BLaER1 treated with 17β-estradiol and CSF1 and Interleukin-3, amounts not matched to agents 10 nM and 100 nM (cell line): ENCODE measurements around the gene FAM131A.

Experiments used
- H3K27ac ChIP-seq, 11 experiments: shearing (Covaris generic); formaldehyde crosslinking; 2 replicates each; pipeline ENCODE4 v1.8.1; 2022
- H3K27me3 ChIP-seq, 11 experiments: shearing (Covaris generic); formaldehyde crosslinking; 2 replicates each; pipeline ENCODE4 v1.8.1; 2022
- H3K36me3 ChIP-seq, 11 experiments: shearing (Covaris generic); formaldehyde crosslinking; 2 replicates each; pipeline ENCODE4 v1.8.1; 2022
- H3K4me1 ChIP-seq, 10 experiments: shearing (Covaris generic); formaldehyde crosslinking; 2 replicates each; pipeline ENCODE4 v1.8.1; 2022
- H3K4me2 ChIP-seq, 11 experiments: shearing (Covaris generic); formaldehyde crosslinking; 2 replicates each; pipeline ENCODE4 v1.8.1; 2022
- H3K4me3 ChIP-seq, 10 experiments: shearing (Covaris generic); formaldehyde crosslinking; 2 replicates each; pipeline ENCODE4 v1.8.1; 2022
- H3K9ac ChIP-seq, 11 experiments: shearing (Covaris generic); formaldehyde crosslinking; 2 replicates each; pipeline ENCODE4 v1.8.1; 2022
- H3K9me3 ChIP-seq, 11 experiments: shearing (Covaris generic); formaldehyde crosslinking; replicated peaks in 1 of 11; 2 replicates each; pipeline ENCODE4 v1.8.1; 2022
- H4K20me1 ChIP-seq, 11 experiments: shearing (Covaris generic); formaldehyde crosslinking; 2 replicates each; pipeline ENCODE4 v1.8.1; 2022
- Cebpa-rat ChIP-seq, 11 experiments: shearing (Covaris generic); IDR thresholded peaks; 2 replicates each; pipeline ENCODE4 v1.8.1; 2022

The FAM131A gene

DNA sequence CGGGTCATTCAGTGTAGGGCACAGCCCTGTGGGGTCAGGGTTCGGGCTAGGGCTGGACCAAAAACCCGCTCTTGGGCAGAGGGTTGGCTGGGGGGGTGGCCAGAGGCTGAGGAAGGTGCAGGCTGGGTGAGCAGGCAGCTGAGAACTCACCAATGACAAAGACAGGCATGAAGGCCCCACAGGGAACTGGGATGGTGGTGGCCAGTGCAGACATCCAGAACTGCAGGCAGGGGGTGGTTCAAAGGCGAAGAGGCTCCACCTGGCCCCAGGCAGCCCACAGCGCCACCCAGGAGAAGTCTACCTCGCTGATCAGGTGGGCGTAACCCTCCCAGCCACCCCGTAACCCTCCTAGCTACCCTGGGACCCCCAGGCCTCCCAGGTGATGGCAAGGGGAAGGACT, 17.4 kb downstream of the FAM131A start:
- peaks cover 0 to 13% (median 5%) of the 10 kb centered on the region in 10 experiments; a peak in 8 of 20 replicates for H3K4me1 ChIP-seq
- no peaks in the 10 kb centered on the region for H3K27me3 ChIP-seq
- TF ChIP-seq Cebpa-rat (IDR thresholded peaks at IDR 0.05) = no peak
- H3K36me3 ChIP-seq = peaks cover 12 to 75% (median 44%) of the 10 kb centered on the region in 11 experiments; a peak in 20 of 22 replicates
- no peak overlapping the region for H3K27ac ChIP-seq
- peak overlapping the region in 1 of 11 experiments; percentile 5; a peak in 1 of 22 replicates for H3K9ac ChIP-seq
- H4K20me1 ChIP-seq = peaks cover 0 to 12% (median 0%) of the 10 kb centered on the region in 11 experiments; a peak in 5 of 22 replicates
- H3K9me3 ChIP-seq = no peaks in the 10 kb centered on the region
- H3K4me2 ChIP-seq = no peak overlapping the region
- H3K4me3 ChIP-seq = no peak overlapping the region

DNA sequence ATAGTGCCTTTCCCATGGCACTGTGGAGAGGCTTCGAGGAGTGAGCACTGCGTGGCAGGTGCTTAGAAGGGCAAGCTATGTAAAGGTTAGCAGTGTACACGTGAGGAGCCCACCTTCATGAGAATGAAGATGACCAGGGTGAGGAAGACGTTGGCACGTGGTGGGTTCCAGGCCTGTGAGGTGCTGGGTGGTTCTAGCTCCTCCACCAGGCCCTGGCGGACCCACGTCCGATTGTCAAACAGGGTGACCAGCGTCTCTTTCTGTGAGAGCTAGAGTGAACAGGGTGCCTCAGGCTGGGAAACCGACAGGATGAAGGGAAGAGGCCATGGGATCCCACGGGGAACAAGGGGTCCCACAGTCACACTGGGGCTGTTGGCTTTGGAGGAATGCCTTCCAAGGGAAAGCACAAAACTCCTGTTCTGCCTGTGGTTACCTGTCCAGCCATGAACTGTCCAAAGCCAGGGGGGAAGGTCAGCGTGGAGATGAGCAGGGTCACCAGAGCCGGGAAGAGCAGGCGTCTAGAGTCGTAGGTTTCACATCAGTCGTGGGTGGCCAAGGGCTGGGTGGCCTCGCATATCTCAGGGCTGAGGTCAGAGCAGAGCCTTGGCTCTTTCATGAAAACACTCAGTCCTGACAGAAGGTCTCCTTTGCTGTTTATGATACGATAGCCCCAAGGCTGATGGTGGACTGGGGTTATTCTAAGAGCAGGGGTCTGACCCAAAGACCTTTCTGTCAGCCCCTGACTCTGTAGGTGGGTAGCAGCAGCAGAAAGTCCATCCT, 18.1 kb downstream of the FAM131A start:
- peaks cover 5 to 18% (median 10%) of the 10 kb centered on the region in 10 experiments for H3K4me1 ChIP-seq
- no peaks in the 10 kb centered on the region for H3K9me3 ChIP-seq
- H3K9ac ChIP-seq = no peak overlapping the region; a peak in 2 of 22 replicates
- no peak for TF ChIP-seq Cebpa-rat (IDR thresholded peaks at IDR 0.05)
- H3K4me2 ChIP-seq = no peak overlapping the region
- H3K4me3 ChIP-seq = no peak overlapping the region
- no peak overlapping the region for H3K27ac ChIP-seq
- peaks cover 0 to 17% (median 0%) of the 10 kb centered on the region in 11 experiments; a peak in 5 of 22 replicates for H4K20me1 ChIP-seq
- peaks cover 12 to 75% (median 44%) of the 10 kb centered on the region in 11 experiments; a peak in 20 of 22 replicates for H3K36me3 ChIP-seq
- H3K27me3 ChIP-seq = no peaks in the 10 kb centered on the region

DNA sequence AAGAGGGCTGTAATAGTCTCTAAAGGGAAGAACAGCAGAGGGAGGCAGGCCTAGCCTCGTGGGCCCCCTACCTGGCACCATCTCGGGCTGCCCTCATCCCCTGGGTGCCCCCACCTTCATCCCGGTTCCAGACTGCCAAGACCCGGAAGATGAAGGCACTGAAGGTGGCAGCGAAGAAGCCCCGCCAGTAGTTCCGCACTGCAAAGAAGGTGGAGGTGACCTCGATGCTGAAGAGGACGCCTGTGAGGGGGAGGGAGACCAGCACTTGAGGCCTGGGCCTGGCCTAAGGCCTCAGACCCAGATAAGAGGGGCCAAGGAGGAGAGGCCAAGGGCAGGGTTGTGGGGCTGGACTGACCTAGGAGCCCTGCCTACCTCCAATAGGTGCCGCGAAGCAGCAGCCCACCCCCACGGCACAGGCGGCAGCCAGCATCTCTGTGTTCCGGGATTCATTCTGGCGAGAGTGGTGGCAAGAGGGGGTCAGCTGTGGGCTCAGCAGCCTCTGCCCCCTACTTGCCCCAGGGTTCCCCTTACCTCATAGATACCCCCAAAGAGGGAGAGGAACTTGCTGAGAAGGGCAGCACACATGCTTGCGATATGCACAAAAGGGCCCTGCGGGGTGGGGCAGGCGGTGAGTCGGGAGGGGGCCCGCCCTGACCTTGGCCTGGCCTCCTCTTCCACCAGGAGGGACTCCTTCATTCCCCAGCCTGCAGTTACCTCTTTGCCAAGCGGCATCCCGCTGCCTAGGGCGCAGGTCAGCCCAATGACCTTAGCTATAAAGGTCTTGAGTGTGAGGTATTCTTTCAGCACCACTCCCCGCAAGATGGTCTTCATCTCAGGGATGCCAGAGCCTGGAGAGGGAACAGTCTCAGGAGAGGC, 20.1 kb downstream of the FAM131A start:
- TF ChIP-seq Cebpa-rat (IDR thresholded peaks at IDR 0.05) = no peak
- H3K9me3 ChIP-seq = no peaks in the 10 kb centered on the region
- H3K27ac ChIP-seq = no peak overlapping the region
- no peaks in the 10 kb centered on the region for H3K27me3 ChIP-seq
- H4K20me1 ChIP-seq = peaks cover 0 to 17% (median 0%) of the 10 kb centered on the region in 11 experiments; a peak in 5 of 22 replicates
- peaks cover 12 to 56% (median 36%) of the 10 kb centered on the region in 11 experiments; a peak in 20 of 22 replicates for H3K36me3 ChIP-seq
- H3K9ac ChIP-seq = 0 out of 22 replicates have a peak overlapping the region, but pooled peaks of 1 of the 11 experiments have one; percentile 37
- no peak overlapping the region for H3K4me3 ChIP-seq
- no peak overlapping the region for H3K4me2 ChIP-seq
- H3K4me1 ChIP-seq = peaks cover 13 to 22% (median 18%) of the 10 kb centered on the region in 10 experiments

DNA sequence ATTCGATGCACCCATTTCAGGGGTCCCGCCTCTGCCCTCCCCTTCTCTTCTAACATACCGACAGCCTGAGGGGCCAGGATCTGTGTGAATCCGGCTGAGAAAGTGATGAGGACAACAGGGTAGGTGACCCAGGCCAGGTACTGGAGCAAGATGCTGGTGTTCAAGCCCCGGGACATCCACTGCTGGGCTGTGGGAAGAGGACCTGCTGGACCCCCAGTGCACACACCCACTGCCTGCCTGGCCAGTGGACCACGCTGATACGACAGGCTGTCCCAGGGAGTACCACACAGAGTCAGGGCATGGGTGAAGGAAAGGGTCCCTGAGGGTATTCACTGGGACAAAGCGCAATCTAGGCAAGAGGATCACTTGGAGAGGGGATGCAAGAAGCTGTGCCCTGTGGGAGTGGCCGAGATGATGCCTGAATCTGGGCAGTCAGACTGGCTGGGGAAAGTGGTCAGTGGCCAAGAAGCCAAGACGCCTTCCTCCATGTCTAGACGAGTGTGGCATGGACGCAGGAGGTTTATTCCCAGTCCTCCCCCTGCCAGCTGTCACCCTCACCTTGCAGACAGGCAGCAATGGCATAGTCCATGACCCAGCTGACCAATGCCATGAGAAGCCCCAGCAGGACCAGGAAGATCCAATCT, 20.8 kb downstream of the FAM131A start:
- Histone ChIP-seq H3K4me1 (peaks cover 13 to 22% (median 18%) of the 10 kb centered on the region in 10 experiments), H3K9me3 (no peaks in the 10 kb centered on the region), H4K20me1 (peaks cover 0 to 15% (median 0%) of the 10 kb centered on the region in 11 experiments; a peak in 5 of 22 replicates), H3K27me3 (no peaks in the 10 kb centered on the region), H3K9ac (peak overlapping the region in 1 of 11 experiments; percentile 37; a peak in 1 of 22 replicates), H3K4me2 (no peak overlapping the region), H3K27ac (no peak overlapping the region), H3K4me3 (no peak overlapping the region), H3K36me3 (peaks cover 10 to 48% (median 29%) of the 10 kb centered on the region in 11 experiments; a peak in 20 of 22 replicates)
- no peak for TF ChIP-seq Cebpa-rat (IDR thresholded peaks at IDR 0.05)

DNA sequence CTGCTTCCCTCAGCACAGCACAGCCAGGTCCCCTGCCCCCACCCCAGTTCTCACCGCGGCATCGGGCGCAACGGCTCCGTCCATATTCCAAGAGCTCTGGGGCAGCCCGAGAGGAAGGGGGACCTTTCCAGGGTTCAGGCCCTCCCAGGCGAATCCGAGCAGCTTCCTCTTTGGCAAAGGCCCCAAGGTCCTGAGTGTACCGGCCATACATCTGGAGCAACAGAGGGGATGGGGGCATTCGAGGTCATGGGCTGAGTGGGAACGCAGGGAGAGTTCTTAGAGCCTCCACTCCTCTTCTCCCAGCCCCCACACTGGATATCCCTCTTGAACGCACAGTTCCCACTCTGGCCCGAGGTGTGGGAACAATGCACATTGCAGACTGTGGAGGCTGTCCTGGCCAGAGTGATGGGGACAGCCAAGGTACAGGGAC, 21.5 kb downstream of the FAM131A start:
- no peak overlapping the region for H3K4me3 ChIP-seq
- peaks cover 8 to 42% (median 28%) of the 10 kb centered on the region in 11 experiments; a peak in 17 of 22 replicates for H3K36me3 ChIP-seq
- H4K20me1 ChIP-seq = peaks cover 0 to 12% (median 0%) of the 10 kb centered on the region in 11 experiments; a peak in 6 of 22 replicates
- peak overlapping the region in 1 of 11 experiments; percentile 9; a peak in 1 of 22 replicates for H3K9ac ChIP-seq
- no peaks in the 10 kb centered on the region for H3K27me3 ChIP-seq
- no peaks in the 10 kb centered on the region for H3K9me3 ChIP-seq
- peaks cover 17 to 23% (median 19%) of the 10 kb centered on the region in 10 experiments for H3K4me1 ChIP-seq
- no peak for TF ChIP-seq Cebpa-rat (IDR thresholded peaks at IDR 0.05)
- no peak overlapping the region for H3K4me2 ChIP-seq
- H3K27ac ChIP-seq = no peak overlapping the region

DNA sequence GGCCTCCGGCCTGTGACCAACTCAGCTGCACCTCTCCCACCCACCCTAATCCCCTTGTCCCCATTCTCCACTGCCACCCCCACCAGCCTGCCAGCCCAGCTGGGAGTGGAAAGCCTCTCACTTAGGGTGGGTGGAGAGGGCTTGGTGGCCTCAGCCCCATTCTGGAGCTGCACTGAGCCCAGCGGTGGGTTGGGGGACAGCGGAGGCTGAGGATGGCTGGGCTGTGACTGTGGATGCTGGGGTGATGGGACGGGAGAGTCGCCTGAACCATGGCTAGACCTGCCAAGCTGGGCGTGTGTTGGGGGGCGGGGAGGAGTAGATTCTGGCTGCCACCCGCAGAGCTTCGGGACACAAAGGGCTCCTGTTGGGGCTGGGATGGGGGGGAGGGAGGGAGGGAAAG, 22.2 kb downstream of the FAM131A start:
- Histone ChIP-seq H3K4me2 (no peak overlapping the region), H3K27ac (no peak overlapping the region), H3K27me3 (no peaks in the 10 kb centered on the region), H3K4me3 (no peak overlapping the region), H4K20me1 (peaks cover 0 to 17% (median 6%) of the 10 kb centered on the region in 11 experiments; a peak in 14 of 22 replicates), H3K9me3 (no peaks in the 10 kb centered on the region), H3K4me1 (peaks cover 21 to 29% (median 24%) of the 10 kb centered on the region in 10 experiments), H3K36me3 (peaks cover 11 to 44% (median 29%) of the 10 kb centered on the region in 11 experiments; a peak in 21 of 22 replicates), H3K9ac (no peak overlapping the region)
- no peak for TF ChIP-seq Cebpa-rat (IDR thresholded peaks at IDR 0.05)

DNA sequence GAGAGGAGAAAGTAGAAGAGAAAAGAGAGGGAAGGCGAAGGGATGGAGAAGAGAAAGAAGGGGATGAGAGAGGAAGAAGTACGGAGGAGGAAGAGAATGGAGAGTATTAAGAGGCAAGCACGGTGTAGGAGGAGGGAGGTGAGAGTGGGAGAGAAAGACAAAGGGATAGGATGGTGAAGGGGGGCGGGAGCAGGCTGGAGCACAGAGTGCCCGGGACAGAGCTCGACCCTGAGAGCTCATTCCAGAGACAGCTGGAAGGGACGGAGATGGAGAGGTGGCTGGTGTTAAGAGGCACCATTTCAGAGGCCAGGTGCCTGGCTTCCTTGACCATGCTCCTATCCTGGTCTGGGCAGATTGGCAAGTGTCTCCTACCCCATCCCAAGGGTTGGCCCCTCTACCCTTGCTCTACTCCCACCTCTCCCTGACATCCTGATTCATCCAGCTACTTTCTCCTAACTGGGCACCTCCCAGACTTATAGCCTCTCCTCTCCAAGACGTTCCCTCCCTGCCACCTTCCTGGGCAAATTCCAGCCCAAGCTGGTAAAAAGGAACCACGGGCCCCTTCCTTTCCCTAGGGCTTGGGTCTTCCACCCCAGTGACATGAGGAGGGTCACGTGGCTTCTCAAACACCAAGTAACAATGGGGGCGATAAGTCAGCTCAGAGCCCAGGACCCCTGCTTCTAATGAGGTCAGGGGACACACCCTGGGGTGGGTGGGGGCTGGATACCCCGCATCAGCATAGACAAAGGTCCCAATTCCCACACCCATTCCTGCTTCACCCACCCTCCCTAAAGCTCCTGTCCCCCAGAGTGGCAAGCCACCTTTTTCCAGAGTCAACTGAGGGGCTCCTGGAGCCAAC, 22.9 kb downstream of the FAM131A start:
- peak overlapping the region; percentile 72 to 91 (median 84) for H3K4me3 ChIP-seq
- H3K27me3 ChIP-seq = no peaks in the 10 kb centered on the region
- peaks cover 17 to 45% (median 34%) of the 10 kb centered on the region in 11 experiments for H3K36me3 ChIP-seq
- H4K20me1 ChIP-seq = peaks cover 0 to 22% (median 12%) of the 10 kb centered on the region in 11 experiments; a peak in 14 of 22 replicates
- H3K4me2 ChIP-seq = peak overlapping the region; percentile 89 to 100 (median 98)
- peak overlapping the region; percentile 80 to 93 (median 90); a peak in 20 of 22 replicates for H3K9ac ChIP-seq
- peak overlapping the region in 2 of 11 experiments; percentile 85 to 87; a peak in 1 of 22 replicates for H3K27ac ChIP-seq
- H3K9me3 ChIP-seq = no peaks in the 10 kb centered on the region
- H3K4me1 ChIP-seq = peaks cover 28 to 33% (median 30%) of the 10 kb centered on the region in 10 experiments
- no peak for TF ChIP-seq Cebpa-rat (IDR thresholded peaks at IDR 0.05)
